H1 (cell line): ENCODE results near the gene GPR135.

Experiments
- BCL11A ChIP-seq, 2 experiments: IDR thresholded peaks; one replicate each; pipeline ENCODE4 v1.6.1; 2011; ENCODE audit warnings: low read depth in 2 of 2, low read length in 2 of 2, mild to moderate bottlenecking in 2 of 2
- CEBPB ChIP-seq: IDR thresholded peaks from 2 replicates; pipeline ENCODE4 v1.6.1; 2012; ENCODE audit warnings: low read depth, low read length
- CHD1 ChIP-seq: IDR thresholded peaks from 2 replicates; pipeline ENCODE4 v1.6.1; 2012; ENCODE audit warnings: low read depth, low read length, improper control_type of control experiment
- CHD2 ChIP-seq: IDR thresholded peaks from 2 replicates; pipeline ENCODE4 v1.6.1; 2012; ENCODE audit warnings: low read length, improper control_type of control experiment
- EGR1 ChIP-seq: IDR thresholded peaks from 2 replicates; pipeline ENCODE4 v1.6.1; 2011; ENCODE audit warnings: low read depth, low read length, borderline replicate concordance
- EP300 ChIP-seq, 2 experiments: IDR thresholded peaks; 1 replicate in 1 of 2; 2 replicates in 1 of 2; pipeline ENCODE4 v1.6.1; 2011 to 2012; ENCODE audit warnings: low read depth in 2 of 2, low read length in 2 of 2, mild to moderate bottlenecking in 2 of 2, borderline replicate concordance in 1 of 2, inconsistent platforms in 1 of 2, moderate library complexity in 1 of 2
- JUND ChIP-seq: IDR thresholded peaks from 2 replicates; pipeline ENCODE4 v1.6.1; 2011; ENCODE audit warnings: mild to moderate bottlenecking, improper control_type of control experiment, low read length
- POLR2A ChIP-seq, 2 experiments: IDR thresholded peaks; 1 replicate in 1 of 2; 2 replicates in 1 of 2; pipeline ENCODE4 v1.6.1; 2011; ENCODE audit warnings: low read depth in 2 of 2, low read length in 2 of 2, mild to moderate bottlenecking in 2 of 2; ENCODE audit errors: control extremely low read depth in 1 of 2
- SIN3A ChIP-seq, 2 experiments: IDR thresholded peaks in 1 of 2; conservative IDR thresholded peaks in 1 of 2; 2 replicates each; pipeline ENCODE4 v1.6.1; 2011 to 2012; ENCODE audit warnings: low read length in 2 of 2, improper control_type of control experiment in 1 of 2, low read depth in 1 of 2, mild to moderate bottlenecking in 1 of 2
- TAF1 ChIP-seq: IDR thresholded peaks from 2 replicates; pipeline ENCODE4 v1.6.1; 2011; ENCODE audit warnings: mild to moderate bottlenecking, low read depth, low read length
- YY1 ChIP-seq: IDR thresholded peaks from 2 replicates; pipeline ENCODE4 v1.6.1; 2011; ENCODE audit warnings: low read depth, mild to moderate bottlenecking, low read length
- TF ChIP-seq, protein P1 (sequence below), 3 experiments: IDR thresholded peaks; 1 replicate in 2 of 3; 2 replicates in 1 of 3; pipeline versions ENCODE4 v1.5.1 to v1.6.1; 2011; ENCODE audit warnings: low read length in 3 of 3, mild to moderate bottlenecking in 3 of 3, inconsistent platforms in 2 of 3, low read depth in 1 of 3, moderate library complexity in 1 of 3; ENCODE audit not compliant: insufficient read depth in 1 of 3; ENCODE audit errors: control extremely low read depth in 1 of 3

DNA sequence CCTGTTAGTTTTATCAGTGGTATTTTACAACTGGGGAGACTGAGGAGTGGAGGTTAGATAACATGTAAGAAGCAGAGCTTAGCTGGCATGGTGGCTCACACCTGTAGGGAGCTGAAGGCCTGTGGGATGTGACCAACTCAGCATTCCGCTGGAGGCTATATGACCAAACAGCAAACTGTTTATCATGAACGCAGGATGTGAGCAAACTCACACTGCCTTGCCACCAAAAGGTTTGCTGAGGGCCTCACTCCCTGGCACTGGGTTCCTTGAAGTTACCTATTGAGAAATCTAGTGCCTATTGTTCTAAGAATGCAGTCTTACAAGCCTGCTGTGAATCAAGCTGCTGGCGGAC is 42.5 kb upstream of the GPR135 start:
- TF ChIP-seq POLR2A (IDR thresholded peaks at IDR 0.05; ENCODE audit: control extremely low read depth in 1 of 2, low read depth in 2 of 2, low read length in 2 of 2) (no peak), CHD2 (no peak), CHD1 (no peak), BCL11A (IDR thresholded peaks at IDR 0.05; ENCODE audit: low read depth in 2 of 2, low read length in 2 of 2) (no peak), JUND (no peak), SIN3A (conservative IDR thresholded peaks at IDR 0.05 in 1 of 2, IDR thresholded peaks at IDR 0.05 in 1 of 2; ENCODE audit: low read depth in 1 of 2, low read length in 2 of 2) (no peak), TAF1 (no peak), EP300 (IDR thresholded peaks at IDR 0.05; ENCODE audit: borderline replicate concordance in 1 of 2, low read depth in 2 of 2, low read length in 2 of 2) (no peak), YY1 (no peak), EGR1 (no peak), CEBPB (no peak)
- TF ChIP-seq, protein P1, sequence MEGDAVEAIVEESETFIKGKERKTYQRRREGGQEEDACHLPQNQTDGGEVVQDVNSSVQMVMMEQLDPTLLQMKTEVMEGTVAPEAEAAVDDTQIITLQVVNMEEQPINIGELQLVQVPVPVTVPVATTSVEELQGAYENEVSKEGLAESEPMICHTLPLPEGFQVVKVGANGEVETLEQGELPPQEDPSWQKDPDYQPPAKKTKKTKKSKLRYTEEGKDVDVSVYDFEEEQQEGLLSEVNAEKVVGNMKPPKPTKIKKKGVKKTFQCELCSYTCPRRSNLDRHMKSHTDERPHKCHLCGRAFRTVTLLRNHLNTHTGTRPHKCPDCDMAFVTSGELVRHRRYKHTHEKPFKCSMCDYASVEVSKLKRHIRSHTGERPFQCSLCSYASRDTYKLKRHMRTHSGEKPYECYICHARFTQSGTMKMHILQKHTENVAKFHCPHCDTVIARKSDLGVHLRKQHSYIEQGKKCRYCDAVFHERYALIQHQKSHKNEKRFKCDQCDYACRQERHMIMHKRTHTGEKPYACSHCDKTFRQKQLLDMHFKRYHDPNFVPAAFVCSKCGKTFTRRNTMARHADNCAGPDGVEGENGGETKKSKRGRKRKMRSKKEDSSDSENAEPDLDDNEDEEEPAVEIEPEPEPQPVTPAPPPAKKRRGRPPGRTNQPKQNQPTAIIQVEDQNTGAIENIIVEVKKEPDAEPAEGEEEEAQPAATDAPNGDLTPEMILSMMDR (IDR thresholded peaks at IDR 0.05; ENCODE audit: control extremely low read depth in 1 of 3, insufficient read depth in 1 of 3, low read depth in 1 of 3, low read length in 3 of 3) = no peak
